HepG2 (cell line): ENCODE results near the gene COX4I2. TPM values are rescaled to one million over a fixed set of nuclear protein-coding genes. Genes with fewer than 3 reads are reported as not detected.

Experiments used
- CAMTA2 ChIP-seq: sonication (generic); formaldehyde crosslinking; IDR thresholded peaks from 2 replicates; pipeline ENCODE4 v1.4.0; 2020; ENCODE audit warnings: mild to moderate bottlenecking, missing genetic modification reagents, borderline replicate concordance
- DNMT3B ChIP-seq: conservative IDR thresholded peaks from 2 replicates; pipeline ENCODE4 v1.6.1; 2016; ENCODE audit warnings: missing biosample characterization, control low read depth
- ESRRA ChIP-seq: sonication (generic); formaldehyde crosslinking; IDR thresholded peaks from 2 replicates; pipeline ENCODE4 v1.5.1; 2020; ENCODE audit warnings: mild to moderate bottlenecking, low read depth, missing genetic modification reagents
- EZH2 ChIP-seq: conservative IDR thresholded peaks from 2 replicates; pipeline ENCODE4 v1.6.1; 2012; ENCODE audit warnings: mild to moderate bottlenecking, low read depth, low read length, moderate library complexity
- FOXJ3 ChIP-seq: sonication (generic); formaldehyde crosslinking; IDR thresholded peaks from 2 replicates; pipeline ENCODE4 v1.4.0; 2020; ENCODE audit warnings: missing genetic modification reagents, mild to moderate bottlenecking, borderline replicate concordance
- FOXP1 ChIP-seq, 2 experiments: fragments of 450-650 bp in 1 of 2; IDR thresholded peaks; 2 replicates each; pipeline ENCODE4 v1.6.1; 2017 to 2018; ENCODE audit warnings: antibody characterized with exemption in 1 of 2
- ISL2 ChIP-seq: sonication (generic); formaldehyde crosslinking; IDR thresholded peaks from 2 replicates; pipeline ENCODE4 v1.5.0; 2020; ENCODE audit warnings: missing genetic modification reagents
- KAT7 ChIP-seq: IDR thresholded peaks from 2 replicates; pipeline ENCODE4 v1.6.1; 2018; ENCODE audit warnings: borderline replicate concordance, missing compliant biosample characterization
- MED1 ChIP-seq: sonication (generic); formaldehyde crosslinking; IDR thresholded peaks from 2 replicates; pipeline ENCODE4 v1.4.0; 2020; ENCODE audit warnings: missing genetic modification reagents
- NR2F1 ChIP-seq, 2 experiments: fragments of 450-650 bp in 1 of 2; formaldehyde crosslinking in 1 of 2; IDR thresholded peaks; 2 replicates each; pipeline versions ENCODE4 v1.5.0 to v1.6.1; 2016 to 2020; ENCODE audit warnings: mild to moderate bottlenecking in 1 of 2, missing compliant biosample characterization in 1 of 2, missing genetic modification reagents in 1 of 2, moderate library complexity in 1 of 2
- SP4 ChIP-seq: sonication (generic); formaldehyde crosslinking; IDR thresholded peaks from 2 replicates; pipeline ENCODE4 v1.8.1; 2023; ENCODE audit warnings: mild to moderate bottlenecking, missing genetic modification reagents
- ZMYM3 ChIP-seq: sonication (generic); formaldehyde crosslinking; IDR thresholded peaks from 2 replicates; pipeline ENCODE4 v1.5.1; 2020; ENCODE audit warnings: mild to moderate bottlenecking, missing genetic modification reagents
- ZNF207 ChIP-seq: fragments of 450-650 bp; IDR thresholded peaks from 2 replicates; pipeline ENCODE4 v1.6.1; 2016; ENCODE audit warnings: antibody characterized with exemption, borderline replicate concordance
- ZNF343 ChIP-seq: sonication (generic); formaldehyde crosslinking; IDR thresholded peaks from 2 replicates; pipeline ENCODE4 v1.4.0; 2020; ENCODE audit warnings: mild to moderate bottlenecking, missing genetic modification reagents
- ZNF724P ChIP-seq: sonication (generic); formaldehyde crosslinking; IDR thresholded peaks from 2 replicates; pipeline ENCODE4 v1.8.0; 2022; ENCODE audit warnings: missing genetic modification reagents, borderline replicate concordance
- ZNF772 ChIP-seq: sonication (generic); formaldehyde crosslinking; IDR thresholded peaks from 2 replicates; pipeline ENCODE4 v1.5.0; 2020; ENCODE audit warnings: mild to moderate bottlenecking, missing genetic modification reagents
- ZNF773 ChIP-seq: sonication (generic); formaldehyde crosslinking; IDR thresholded peaks from 2 replicates; pipeline ENCODE4 v1.4.0; 2020; ENCODE audit warnings: missing genetic modification reagents, borderline replicate concordance
- ZSCAN21 ChIP-seq: sonication (generic); formaldehyde crosslinking; IDR thresholded peaks from 2 replicates; pipeline ENCODE4 v1.8.0; 2022; ENCODE audit warnings: mild to moderate bottlenecking, missing genetic modification reagents, moderate library complexity, borderline replicate concordance
- polyA plus RNA-seq, 8 experiments: library from polyadenylated mRNA; depleted of rRNA in 3 of 8; stranded (reverse) in 7 of 8; unstranded in 1 of 8; fragments of >200 nt; fragmentation: Illumina TruSeq in 4 of 8; extraction: Trizol in 4 of 8; gene quantifications; 2 replicates each; pipeline versions ENCODE4 v1.2.1 to v1.2.3, GENCODE V29; 2011 to 2016; ENCODE audit warnings: low read depth in 4 of 8, missing spikeins in 1 of 8, mixed read lengths in 1 of 8; ENCODE audit not compliant: insufficient read depth in 1 of 8
- total RNA-seq, 5 experiments: library from RNA; depleted of rRNA; stranded (reverse); fragments of >200 nt; fragmentation: Illumina TruSeq; extraction: Trizol; gene quantifications; 2 replicates each; pipeline ENCODE4 v1.2.3, GENCODE V29; 2016; ENCODE audit warnings: low read depth in 1 of 5
- TF ChIP-seq, protein P1 (sequence below), 2 experiments: sonication (generic) in 1 of 2; formaldehyde crosslinking in 1 of 2; IDR thresholded peaks; 2 replicates each; pipeline versions ENCODE4 v1.4.0 to v1.6.1; 2018 to 2020; ENCODE audit warnings: missing genetic modification reagents in 2 of 2, borderline replicate concordance in 1 of 2, low read depth in 1 of 2, mild to moderate bottlenecking in 1 of 2, missing biosample characterization in 1 of 2
- TF ChIP-seq, protein P2 (sequence below): IDR thresholded peaks from 2 replicates; pipeline ENCODE4 v1.6.1; 2016; ENCODE audit warnings: low read depth, borderline replicate concordance
- TF ChIP-seq, protein P3 (sequence below): IDR thresholded peaks from 2 replicates; pipeline ENCODE4 v1.6.1; 2016; ENCODE audit warnings: mild to moderate bottlenecking, missing biosample characterization, missing genetic modification reagents
- TF ChIP-seq, protein P4 (sequence below): sonication (generic); formaldehyde crosslinking; IDR thresholded peaks from 2 replicates; pipeline ENCODE4 v1.8.1; 2023; ENCODE audit warnings: missing genetic modification reagents, mild to moderate bottlenecking, borderline replicate concordance
- TF ChIP-seq, protein P5 (sequence below): sonication (generic); formaldehyde crosslinking; IDR thresholded peaks from 2 replicates; pipeline ENCODE4 v1.8.0; 2022; ENCODE audit warnings: mild to moderate bottlenecking, missing genetic modification reagents, borderline replicate concordance

COX4I2 gene
- total and polyA plus RNA-seq, 2 of the 13 experiments (the other 11 are each of a cell fraction or from before 2014, with no cell fraction given), result 1.1 TPM; not detected in 1

DNA sequence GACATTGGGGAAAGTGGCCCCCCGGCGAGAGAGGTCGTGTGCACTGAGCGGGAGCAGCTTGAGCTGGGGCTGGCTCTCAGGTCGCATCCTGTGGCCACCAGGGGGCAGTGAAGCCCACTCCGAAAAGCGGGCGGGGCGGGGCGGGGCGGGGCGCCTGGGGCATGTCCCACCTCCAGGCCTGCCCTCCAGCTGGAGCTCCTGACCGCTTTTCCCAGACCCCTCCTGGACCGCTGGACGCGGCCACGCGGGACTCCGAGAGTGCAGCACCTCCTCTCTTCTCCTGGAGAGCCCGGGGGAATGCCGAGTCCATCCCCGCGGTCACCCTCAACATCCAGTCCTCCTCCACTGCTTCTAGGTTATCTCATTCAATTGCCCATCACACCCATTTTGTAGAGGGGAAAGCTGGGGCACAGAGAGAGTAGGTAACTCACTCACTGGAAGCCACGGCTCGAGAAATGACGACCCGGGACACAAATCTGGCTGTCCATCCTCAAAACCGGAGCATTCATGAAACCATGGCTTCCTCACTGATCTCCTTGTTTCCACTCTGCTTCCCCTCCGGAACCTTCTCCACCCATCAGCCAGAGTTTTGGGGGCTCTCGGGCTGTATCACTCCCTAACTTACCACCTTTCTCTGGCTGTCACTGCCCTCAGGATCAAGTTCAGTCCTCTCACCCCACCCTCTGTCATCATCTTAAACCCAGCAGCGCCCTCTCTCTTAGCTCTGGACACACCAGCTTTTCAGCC lies 24.1 kb downstream of the COX4I2 start (continued):
- TF ChIP-seq ZNF773 (CRISPR knock-in tag) (no peak), NR2F1 (CRISPR knock-in tag; IDR thresholded peaks at IDR 0.05) (0 out of 4 replicates have a peak, but pooled peaks of 1 of the 2 experiments have one; percentile 6), ZMYM3 (peak; percentile 85), ZNF207 (no peak), FOXJ3 (CRISPR knock-in tag) (peak; percentile 35; the same call in 1 of the 2 replicates), ISL2 (peak; percentile 87), KAT7 (CRISPR knock-in tag) (peak; percentile 83), ZNF724P (CRISPR knock-in tag) (peak; percentile 89; the same call in 1 of the 2 replicates), MED1 (CRISPR knock-in tag) (peak; percentile 72; the same call in 1 of the 2 replicates), ZNF343 (CRISPR knock-in tag) (peak; percentile 72; the same call in 1 of the 2 replicates), CAMTA2 (CRISPR knock-in tag) (peak; percentile 93), EZH2 (no peak), FOXP1 (IDR thresholded peaks at IDR 0.05) (no peak), FOXP1 (CRISPR knock-in tag; IDR thresholded peaks at IDR 0.05) (0 out of 2 replicates have a peak, but pooled peaks have one; percentile 4), SP4 (peak; percentile 63), DNMT3B (CRISPR knock-in tag) (0 out of 2 replicates have a peak, but pooled peaks have one; percentile 19), ZNF772 (CRISPR knock-in tag) (peak; percentile 68; the same call in 1 of the 2 replicates), ZSCAN21 (CRISPR knock-in tag) (peak; percentile 21; the same call in 1 of the 2 replicates), ESRRA (CRISPR knock-in tag) (0 out of 2 replicates have a peak, but pooled peaks have one; percentile 46)
- TF ChIP-seq, protein P1, sequence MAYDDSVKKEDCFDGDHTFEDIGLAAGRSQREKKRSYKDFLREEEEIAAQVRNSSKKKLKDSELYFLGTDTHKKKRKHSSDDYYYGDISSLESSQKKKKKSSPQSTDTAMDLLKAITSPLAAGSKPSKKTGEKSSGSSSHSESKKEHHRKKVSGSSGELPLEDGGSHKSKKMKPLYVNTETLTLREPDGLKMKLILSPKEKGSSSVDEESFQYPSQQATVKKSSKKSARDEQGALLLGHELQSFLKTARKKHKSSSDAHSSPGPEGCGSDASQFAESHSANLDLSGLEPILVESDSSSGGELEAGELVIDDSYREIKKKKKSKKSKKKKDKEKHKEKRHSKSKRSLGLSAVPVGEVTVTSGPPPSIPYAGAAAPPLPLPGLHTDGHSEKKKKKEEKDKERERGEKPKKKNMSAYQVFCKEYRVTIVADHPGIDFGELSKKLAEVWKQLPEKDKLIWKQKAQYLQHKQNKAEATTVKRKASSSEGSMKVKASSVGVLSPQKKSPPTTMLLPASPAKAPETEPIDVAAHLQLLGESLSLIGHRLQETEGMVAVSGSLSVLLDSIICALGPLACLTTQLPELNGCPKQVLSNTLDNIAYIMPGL (CRISPR knock-in tag; IDR thresholded peaks at IDR 0.05; ENCODE audit: borderline replicate concordance in 1 of 2, low read depth in 1 of 2), result peak; percentile 87 to 89
- TF ChIP-seq, protein P2, sequence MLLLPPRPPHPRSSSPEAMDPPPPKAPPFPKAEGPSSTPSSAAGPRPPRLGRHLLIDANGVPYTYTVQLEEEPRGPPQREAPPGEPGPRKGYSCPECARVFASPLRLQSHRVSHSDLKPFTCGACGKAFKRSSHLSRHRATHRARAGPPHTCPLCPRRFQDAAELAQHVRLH (CRISPR knock-in tag), result peak; percentile 78; the same call in 1 of the 2 replicates
- TF ChIP-seq, protein P3, sequence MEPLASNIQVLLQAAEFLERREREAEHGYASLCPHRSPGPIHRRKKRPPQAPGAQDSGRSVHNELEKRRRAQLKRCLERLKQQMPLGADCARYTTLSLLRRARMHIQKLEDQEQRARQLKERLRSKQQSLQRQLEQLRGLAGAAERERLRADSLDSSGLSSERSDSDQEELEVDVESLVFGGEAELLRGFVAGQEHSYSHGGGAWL (CRISPR knock-in tag), result peak; percentile 83
- TF ChIP-seq, protein P4, sequence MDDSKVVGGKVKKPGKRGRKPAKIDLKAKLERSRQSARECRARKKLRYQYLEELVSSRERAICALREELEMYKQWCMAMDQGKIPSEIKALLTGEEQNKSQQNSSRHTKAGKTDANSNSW, result no peak
- TF ChIP-seq, protein P5, sequence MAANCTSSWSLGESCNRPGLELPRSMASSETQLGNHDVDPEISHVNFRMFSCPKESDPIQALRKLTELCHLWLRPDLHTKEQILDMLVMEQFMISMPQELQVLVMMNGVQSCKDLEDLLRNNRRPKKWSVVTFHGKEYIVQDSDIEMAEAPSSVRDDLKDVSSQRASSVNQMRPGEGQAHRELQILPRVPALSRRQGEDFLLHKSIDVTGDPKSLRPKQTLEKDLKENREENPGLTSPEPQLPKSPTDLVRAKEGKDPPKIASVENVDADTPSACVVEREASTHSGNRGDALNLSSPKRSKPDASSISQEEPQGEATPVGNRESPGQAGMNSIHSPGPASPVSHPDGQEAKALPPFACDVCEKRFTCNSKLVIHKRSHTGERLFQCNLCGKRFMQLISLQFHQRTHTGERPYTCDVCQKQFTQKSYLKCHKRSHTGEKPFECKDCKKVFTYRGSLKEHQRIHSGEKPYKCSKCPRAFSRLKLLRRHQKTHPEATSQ (CRISPR knock-in tag), result no peak; the same call in 1 of the 2 replicates
